ENCODE data around the gene EDDM3A.

Gene EDDM3A

GRCh38 chr14:20792556-20792955, 46.9 kb downstream of the EDDM3A start:
- Histone ChIP-seq H3K36me3 (ENCODE audit: control insufficient read depth in 2 of 2, insufficient read depth in 1 of 2, low read length in 2 of 2) (no peaks in the 10 kb centered on the region), H3K4me3 (ENCODE audit: low read depth, low read length) (no peak overlapping the region), H3K9me3 (ENCODE audit: control insufficient read depth, insufficient read depth, low read depth, low read length) (no peaks in the 10 kb centered on the region), H3K27ac (ENCODE audit: extremely low read depth, low read depth, low read length) (no peak overlapping the region), H3K4me1 (ENCODE audit: control insufficient read depth, insufficient read depth, low read length) (0 out of 2 replicates have a peak, but pooled peaks cover 2% of the 10 kb centered on the region)
- CTCF ChIA-PET: interaction anchor here (0.7 to 1.6 kb wide), 2 partner anchors 11 to 94 kb away, joined by 4 read pairs; partner anchors contain the start of gene RNASE6
- POLR2A ChIA-PET: no interaction called here
- TF ChIP-seq ZNF292 (tag by site-specific recombination; IDR thresholded peaks at IDR 0.05; ENCODE audit: borderline replicate concordance, low read depth) (no peak), ZNF791 (tag by site-specific recombination; IDR thresholded peaks at IDR 0.05) (no peak), ZNF157 (tag by site-specific recombination; IDR thresholded peaks at IDR 0.05) (no peak), ZNF416 (tag by site-specific recombination; IDR thresholded peaks at IDR 0.05) (no peak), ZNF514 (tag by site-specific recombination; IDR thresholded peaks at IDR 0.05) (no peak), ZNF239 (tag by site-specific recombination; IDR thresholded peaks at IDR 0.05) (no peak), ZNF433 (tag by site-specific recombination; IDR thresholded peaks at IDR 0.05; ENCODE audit: low read depth) (no peak), HOXD13 (CRISPR knock-in tag; IDR thresholded peaks at IDR 0.05; ENCODE audit: borderline replicate concordance) (no peak)

- Histone ChIP-seq H3K4me1 (ENCODE audit: control insufficient read depth, insufficient read depth, low read length) (0 out of 2 replicates have a peak, but pooled peaks cover under 1% of the 10 kb centered on the region), H3K27ac (ENCODE audit: extremely low read depth, low read depth, low read length) (no peak overlapping the region), H3K9me3 (ENCODE audit: control insufficient read depth, insufficient read depth, low read depth, low read length) (no peaks in the 10 kb centered on the region), H3K36me3 (ENCODE audit: control insufficient read depth in 2 of 2, insufficient read depth in 1 of 2, low read length in 2 of 2) (no peaks in the 10 kb centered on the region), H3K4me3 (ENCODE audit: low read depth, low read length) (no peak overlapping the region)
- POLR2A ChIA-PET: no interaction called here
- TF ChIP-seq PRDM10 (tag by site-specific recombination; IDR thresholded peaks at IDR 0.05) (no peak), TSHZ1 (tag by site-specific recombination; IDR thresholded peaks at IDR 0.05; ENCODE audit: borderline replicate concordance) (no peak), ZNF558 (tag by site-specific recombination; IDR thresholded peaks at IDR 0.05) (no peak), PRDM6 (tag by site-specific recombination; IDR thresholded peaks at IDR 0.05) (no peak), ZNF544 (tag by site-specific recombination; IDR thresholded peaks at IDR 0.05) (no peak), ZNF146 (tag by site-specific recombination; IDR thresholded peaks at IDR 0.05) (no peak), ZNF138 (tag by site-specific recombination; IDR thresholded peaks at IDR 0.05; ENCODE audit: borderline replicate concordance) (no peak), ZFP41 (tag by site-specific recombination; IDR thresholded peaks at IDR 0.05; ENCODE audit: borderline replicate concordance) (no peak), ZNF148 (tag by site-specific recombination; IDR thresholded peaks at IDR 0.05; ENCODE audit: borderline replicate concordance) (no peak), ZNF239 (tag by site-specific recombination; IDR thresholded peaks at IDR 0.05) (no peak)
- CTCF ChIA-PET: interaction anchor here (0.7 kb wide), 1 partner anchor 88 kb away, joined by 3 read pairs; no protein-coding TSS in a partner anchor
Measured at GRCh38 chr14:20794644-20795369, 49.1 kb downstream of the EDDM3A start.

Measured in HEK293 (cell line).